CD4-positive, alpha-beta T cell treated with Interleukin-4 for 1 hour (primary cell): Measurements from ENCODE around the gene NUPR1.
"Not testable (repeated sequence)": the region's sequence is repeated elsewhere in the genome, so short reads cannot be mapped to it uniquely, and the experiment has no call there.

Experiments
- DNase-seq, 2 donors: peaks; one replicate each; pipeline ENCODE4 v3.0.0-alpha.2; 2020 to 2022

Gene NUPR1

DNA sequence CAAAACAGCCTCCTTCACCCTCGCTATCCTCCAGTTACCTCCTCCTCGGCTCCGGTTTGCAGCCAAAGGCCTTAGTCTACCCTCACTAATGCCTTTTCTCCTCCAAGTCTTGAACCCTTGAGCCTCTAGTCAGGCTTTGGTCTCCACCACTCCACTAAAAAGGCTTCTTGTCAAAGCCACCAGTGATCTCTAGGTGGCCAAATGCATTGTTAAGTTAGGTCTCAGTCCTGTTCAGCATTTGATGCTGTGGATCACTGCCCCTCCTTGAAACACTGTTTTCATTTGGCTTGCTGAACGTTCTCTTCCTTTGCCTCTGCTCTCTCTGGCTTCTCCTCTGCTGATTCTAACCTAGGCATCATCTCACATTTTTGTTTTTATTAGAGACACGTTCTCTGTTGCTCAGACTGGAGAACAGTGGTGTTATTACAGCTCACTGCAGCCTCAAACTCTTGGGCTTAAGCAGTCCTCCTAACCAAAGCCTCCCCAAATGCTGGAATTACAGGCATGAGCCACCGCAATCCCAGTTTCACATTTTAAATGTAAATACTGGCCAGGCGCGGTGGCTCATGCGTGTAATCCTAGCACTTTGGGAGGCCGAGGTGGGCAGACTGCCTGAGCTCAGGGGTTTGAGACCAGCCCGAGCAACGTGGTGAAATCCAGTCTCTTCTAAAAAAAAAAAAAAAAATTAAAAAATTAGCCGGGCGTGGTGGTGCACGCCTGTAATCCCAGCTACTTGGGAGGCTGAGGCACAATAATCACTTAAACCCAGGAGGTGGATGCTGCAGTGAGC lies 16.1 kb upstream of the NUPR1 start:
- peak in 1 of 2 donors; percentile 7 for DNase-seq

DNA sequence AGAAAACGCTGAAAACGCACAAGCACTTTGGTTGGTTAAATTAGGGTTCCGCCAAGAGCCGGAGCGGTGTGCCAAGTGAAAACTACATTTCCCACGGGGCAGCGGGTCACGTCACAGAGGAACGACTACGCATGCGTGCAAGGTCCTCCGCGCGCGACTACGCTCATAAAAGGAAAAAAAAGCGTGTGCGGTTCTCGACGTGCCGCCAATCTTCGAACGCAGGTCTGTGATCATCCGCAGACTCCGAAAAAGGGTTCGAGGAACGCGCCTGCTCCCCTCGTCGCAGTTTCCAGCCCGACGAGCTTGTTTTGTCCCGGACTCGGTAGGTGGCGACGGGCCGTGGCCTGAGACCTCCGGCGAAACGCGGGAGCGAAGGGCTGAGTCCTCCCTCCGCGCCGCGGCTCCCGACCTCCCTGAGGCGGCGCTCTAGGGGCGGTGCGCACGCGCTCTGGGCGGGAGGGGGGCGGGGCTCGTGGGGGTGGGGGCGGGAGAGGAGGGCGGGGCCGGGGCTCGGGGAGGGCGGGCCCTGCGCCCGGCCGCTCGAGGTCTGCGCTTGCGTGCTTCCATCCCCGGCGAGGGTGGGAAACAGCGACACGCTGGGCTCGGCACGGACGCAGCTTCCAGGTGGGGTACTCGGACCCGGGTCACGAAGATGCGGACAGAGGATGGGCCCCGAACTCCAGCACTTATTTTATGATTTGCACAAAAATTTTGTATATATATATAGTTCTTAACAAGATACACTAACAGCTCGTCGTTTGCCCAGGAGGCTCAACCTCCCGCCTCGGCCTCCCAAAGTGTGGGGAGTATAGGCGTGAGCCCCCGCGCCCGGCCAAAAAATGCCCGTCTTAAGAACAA lies 15.2 kb upstream of the NUPR1 start, which contains the start of gene SGF29:
SGF29 (plus strand) TSS at position 145 of the 858 bp plus-strand sequence. CDS start 27,150 bp downstream, outside the sequence.
- DNase-seq = peak; percentile 94 to 95

GRCh38 chr16:28549301-28549899 lies 10.6 kb upstream of the NUPR1 start:
- DNase-seq = peak; percentile 22 to 57

- DNase-seq = no peak
Measured at GRCh38 chr16:28548306-28548802, 9.6 kb upstream of the NUPR1 start.

- DNase-seq = no peak
Measured at GRCh38 chr16:28546626-28547025, 7.9 kb upstream of the NUPR1 start.

- DNase-seq = not testable (repeated sequence)
Measured at GRCh38 chr16:28545964-28546363, 7.2 kb upstream of the NUPR1 start.

DNA sequence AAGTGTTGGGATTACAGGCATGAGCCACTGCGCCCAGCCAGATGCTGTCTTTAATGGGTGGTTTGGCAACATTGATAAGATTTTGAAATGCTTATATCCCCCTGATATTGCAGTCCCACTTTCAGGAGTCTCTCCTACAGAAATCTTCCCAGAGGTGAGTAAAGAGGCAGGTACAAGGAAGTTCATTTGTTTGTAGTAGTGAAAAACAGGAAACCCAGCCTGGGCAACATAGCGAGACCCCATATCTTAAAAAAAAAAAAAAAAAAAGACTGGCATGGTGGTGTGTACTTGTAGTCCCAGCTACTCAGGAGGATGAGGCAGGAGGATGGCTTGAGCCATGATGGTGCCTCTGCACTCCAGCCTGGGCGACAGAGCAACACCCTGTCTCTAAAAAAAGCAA lies 6.2 kb upstream of the NUPR1 start:
- no peak for DNase-seq

DNA sequence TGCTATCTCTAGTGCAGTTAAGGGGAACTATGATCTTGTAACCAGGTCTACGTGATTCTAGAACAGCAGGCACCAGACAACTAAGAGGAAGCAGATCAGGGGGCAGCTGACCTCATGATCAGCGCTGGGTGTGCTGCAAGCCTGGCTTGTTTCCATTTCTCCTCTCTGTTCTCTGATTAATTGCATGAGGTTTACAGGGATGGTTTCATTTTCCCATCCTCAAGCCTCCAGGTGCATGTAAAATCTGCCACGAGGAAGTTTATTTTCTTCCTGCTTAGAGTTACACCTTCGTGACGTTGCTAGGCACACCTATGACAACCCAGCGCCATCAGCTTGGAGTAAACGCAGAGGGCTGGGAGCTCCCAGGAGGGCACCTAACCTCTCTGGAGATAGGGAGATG lies 4.3 kb upstream of the NUPR1 start:
- DNase-seq = peak; percentile 16 to 53

DNA sequence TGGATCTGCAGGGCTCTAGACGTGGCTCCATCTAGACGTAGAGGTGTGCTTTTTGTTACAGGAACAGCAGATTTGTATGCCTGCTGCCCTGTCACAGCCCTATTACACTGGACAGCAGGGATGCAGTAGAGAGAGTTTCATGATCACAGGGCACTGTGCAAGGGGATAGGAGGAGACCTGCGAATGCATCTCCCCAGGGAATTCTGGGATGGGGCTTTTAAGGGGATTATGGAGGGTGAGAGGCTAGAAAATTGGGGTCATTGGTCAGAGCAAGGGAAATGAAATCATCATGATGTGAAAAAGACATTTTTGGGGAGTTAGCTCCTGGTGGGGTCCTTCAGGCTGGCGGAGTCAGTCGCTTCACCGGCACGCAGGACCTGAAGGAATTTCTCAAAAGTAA lies 3.9 kb upstream of the NUPR1 start:
- no peak for DNase-seq

DNA sequence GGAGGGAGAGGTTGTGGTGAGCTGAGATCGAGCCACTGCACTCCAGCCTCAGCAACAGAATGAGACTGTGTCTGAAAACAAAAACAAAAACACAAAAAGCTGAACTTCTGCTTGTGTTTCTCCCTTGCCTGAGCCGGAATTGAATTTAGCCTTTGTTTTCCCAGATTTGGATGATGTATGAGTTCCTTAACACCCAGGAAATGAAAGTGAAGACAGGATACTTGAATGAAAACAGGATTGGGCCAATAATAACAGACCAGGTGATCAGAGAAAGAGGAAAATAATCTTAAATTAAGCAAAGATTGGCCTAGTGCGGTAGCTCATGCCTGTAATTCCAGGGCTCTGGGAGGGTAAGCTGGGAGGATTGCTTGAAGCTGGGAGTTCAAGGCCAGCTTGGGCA lies 1.6 kb upstream of the NUPR1 start:
- no peak for DNase-seq

- DNase-seq = no peak
Measured at GRCh38 chr16:28537964-28538732, 626 bp downstream of the NUPR1 start.

DNA sequence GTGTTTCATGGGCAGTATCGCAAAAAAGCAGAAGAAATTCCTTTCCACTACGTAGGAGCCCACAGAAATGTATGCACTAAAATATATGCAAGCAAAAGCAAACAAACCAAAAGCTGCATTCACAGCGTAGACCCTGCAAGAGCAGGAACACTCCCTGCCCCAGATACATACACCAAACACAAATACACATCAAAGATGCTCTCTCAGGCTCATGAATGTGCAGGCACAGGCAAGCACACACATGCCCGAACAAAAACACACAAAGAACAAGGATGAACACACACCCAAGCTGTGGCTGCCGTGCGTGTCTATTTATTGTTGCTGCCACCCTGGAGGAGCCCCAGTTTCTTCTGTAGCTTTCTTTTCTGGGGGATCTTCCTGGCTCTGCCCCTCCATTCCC lies 1.7 kb downstream of the NUPR1 start:
- DNase-seq = no peak

DNA sequence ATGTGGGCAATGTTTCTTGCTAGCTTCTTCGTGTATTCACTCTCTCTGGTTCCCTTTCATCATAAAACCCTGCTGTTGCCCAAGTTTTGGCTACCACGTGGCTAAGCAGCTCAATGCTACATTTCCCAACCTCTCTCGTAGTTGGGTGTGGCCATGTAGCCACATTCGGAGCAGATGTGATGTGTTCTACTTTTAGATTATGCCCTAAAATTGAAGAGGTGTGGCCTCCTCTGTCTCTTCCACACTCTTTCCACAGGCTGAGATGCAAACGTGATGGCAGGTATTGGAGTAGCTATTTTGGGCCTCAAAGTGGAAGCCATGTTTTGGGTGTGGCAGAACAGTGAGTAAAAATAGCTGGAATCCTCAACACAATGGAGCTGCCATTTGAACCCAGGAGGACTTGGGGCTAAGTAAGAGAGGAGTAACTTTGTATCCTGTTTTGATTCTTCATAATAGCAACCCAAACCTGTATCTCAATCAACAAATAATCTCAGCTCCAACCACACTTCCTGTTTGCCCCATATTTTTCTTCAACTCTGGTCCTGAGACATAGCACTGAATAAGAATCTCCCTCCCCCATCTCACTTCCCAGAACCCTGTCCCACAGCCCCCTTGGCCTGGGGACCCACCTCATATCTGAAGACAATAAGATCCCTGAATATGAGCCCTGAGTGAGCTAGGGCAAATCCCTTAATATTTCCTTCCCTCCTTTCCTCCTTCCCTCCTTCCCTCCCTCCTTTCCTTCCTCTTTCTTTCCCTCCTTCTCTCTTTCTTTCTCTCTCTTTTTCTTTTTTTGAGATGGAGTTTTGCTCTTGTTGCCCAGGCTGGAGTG lies 4.0 kb downstream of the NUPR1 start:
- DNase-seq = peak; percentile 50 to 69

GRCh38 chr16:28532940-28533647 lies 5.7 kb downstream of the NUPR1 start:
- DNase-seq = no peak

DNA sequence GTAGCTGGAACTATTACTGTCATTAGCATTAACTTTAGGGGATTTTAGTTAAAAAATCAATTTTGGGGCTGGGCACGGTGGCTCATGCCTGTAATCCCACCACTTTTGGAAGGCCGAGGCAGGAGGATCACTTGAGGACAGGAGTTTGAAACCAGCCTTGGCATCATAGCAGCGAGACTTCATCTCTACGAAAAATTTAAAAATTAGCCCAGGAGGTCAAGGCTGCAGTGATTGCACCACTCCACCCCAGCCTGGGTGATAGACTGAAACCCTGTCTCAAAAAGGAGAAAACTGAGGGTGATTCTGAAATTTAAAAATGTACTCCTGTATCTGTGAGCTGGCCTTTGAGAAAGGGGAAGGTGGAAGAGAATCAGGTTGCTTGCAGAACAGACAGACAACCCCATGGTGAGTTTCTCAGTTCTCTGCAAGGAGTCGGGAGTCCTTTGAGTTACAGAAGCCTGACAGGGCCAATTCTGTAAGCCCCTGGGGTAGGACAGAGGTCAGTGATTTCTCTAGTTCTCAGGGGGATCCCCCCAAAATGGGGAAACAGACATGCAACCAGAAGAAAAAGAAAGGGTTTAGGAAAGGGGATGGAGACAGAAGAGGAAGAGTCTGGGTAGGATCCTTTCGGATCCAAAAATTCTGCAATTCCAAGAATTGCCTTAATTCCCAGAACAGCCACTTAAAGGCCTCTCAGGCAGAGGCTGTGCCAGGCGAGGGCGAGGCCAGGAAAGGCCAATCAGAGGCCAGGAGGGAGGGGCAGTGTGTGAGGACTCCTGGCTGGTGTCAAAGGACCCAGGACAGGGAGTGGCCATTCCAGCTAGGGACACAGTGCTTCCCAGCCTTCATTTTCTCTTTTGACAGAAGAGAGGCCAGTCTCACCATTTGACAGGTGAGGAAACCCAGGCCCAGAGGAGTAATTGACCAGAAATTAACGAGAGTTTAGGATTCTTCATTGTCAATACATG lies 6.7 kb downstream of the NUPR1 start:
- DNase-seq = no peak

DNA sequence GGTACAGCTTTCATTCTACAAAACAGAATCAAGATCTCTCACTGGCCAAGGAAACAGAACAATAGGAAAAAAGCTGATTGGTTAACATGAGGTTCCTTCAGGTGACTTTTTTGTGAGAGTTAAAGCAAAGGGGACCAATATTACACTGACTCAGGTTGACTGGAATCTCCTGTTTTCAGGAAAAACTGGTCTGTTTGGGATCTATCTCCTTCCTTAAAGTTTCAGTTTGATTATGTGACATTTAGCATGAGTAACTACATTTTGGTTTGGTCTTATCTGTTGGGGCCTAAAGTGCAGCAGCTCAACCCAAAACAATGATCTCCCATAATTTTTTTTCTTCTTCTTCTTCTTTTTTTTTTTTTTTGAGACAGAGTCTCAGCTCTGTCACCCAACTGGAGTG lies 9.7 kb downstream of the NUPR1 start:
- no peak for DNase-seq

- no peak for DNase-seq
Measured at GRCh38 chr16:28528463-28528867, 10.3 kb downstream of the NUPR1 start.

DNA sequence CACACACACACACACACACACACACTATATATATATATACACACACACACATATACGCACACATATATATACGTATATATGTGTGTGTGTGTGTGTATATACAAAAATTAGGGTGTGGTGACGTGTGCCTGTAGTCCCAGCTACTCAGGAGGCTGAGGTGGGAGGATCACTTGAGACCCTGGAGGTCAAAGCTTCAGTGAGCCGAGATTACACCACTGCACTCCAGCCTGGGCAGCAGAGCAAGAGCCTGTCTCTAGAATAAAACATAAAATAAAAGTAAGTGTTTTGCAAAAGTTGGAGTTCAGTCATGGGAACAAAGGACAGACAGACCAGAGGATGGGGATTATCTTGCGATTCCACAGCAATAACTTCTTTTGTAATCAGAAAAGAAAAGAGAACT lies 10.8 kb downstream of the NUPR1 start:
- DNase-seq = no peak

DNA sequence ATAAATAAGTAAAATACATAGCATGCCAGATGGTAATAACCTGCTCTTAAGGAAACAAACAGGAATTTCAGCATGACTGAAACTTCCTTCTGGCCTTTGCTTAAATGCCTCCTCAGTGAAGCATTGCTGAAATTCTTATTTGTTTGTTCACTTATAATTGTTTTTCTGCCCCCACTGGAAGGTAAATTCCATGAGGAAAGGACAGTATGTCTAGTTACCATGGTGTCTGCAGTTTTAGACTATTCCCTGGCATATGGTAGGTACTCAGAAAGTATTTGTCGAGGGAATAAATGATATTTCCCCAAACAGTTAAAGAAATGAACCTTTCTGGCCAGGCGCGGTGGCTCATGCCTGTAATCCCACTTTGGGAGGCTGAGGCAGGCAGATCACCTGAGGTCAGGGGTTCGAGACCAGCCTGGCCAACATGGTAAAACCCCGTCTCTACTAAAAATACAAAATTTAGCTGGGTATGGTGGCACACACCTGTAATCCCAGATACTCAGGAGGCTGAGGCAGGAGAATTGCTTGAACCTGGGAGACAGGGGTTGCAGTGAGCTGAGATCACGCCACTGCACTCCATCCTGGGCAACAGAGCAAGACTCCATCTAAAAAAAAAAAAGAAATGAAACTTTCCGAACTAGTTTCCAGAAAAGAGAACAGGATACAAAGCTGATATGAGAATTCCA lies 11.5 kb downstream of the NUPR1 start:
- not testable (repeated sequence) for DNase-seq
